ENCODE measurements around the gene DMAC2. TPM values are rescaled to one million over a fixed set of nuclear protein-coding genes. Genes with fewer than 3 reads are reported as not detected.

Gene DMAC2
- polyA plus RNA-seq, 1 donor from 2014 or later, result 59.8 TPM

- no peaks in the 10 kb centered on the region for H4K20me1 ChIP-seq (ENCODE audit: insufficient read depth)
- H3F3A ChIP-seq (ENCODE audit: insufficient read depth, low read length, poor library complexity, severe bottlenecking), result no peaks in the 10 kb centered on the region
- H3K9me3 ChIP-seq (ENCODE audit: low read length), result no peaks in the 10 kb centered on the region
- H3K4me2 ChIP-seq (ENCODE audit: low read length), result no peak overlapping the region
- H3K27ac ChIP-seq (ENCODE audit: low read length), result no peak overlapping the region
- no peak overlapping the region for H3K4me3 ChIP-seq (ENCODE audit: low read length)
- no peak for TF ChIP-seq POLR2AphosphoS5 (IDR thresholded peaks at IDR 0.05)
- no peak for TF ChIP-seq EP300 (conservative IDR thresholded peaks at IDR 0.05; ENCODE audit: poor library complexity, severe bottlenecking)
- TF ChIP-seq TAF1 (IDR thresholded peaks at IDR 0.05; ENCODE audit: low read depth), result no peak
- no peak for TF ChIP-seq EZH2 (IDR thresholded peaks at IDR 0.05; ENCODE audit: borderline replicate concordance, insufficient read depth, low read length, poor library complexity, severe bottlenecking)
- no peak for TF ChIP-seq REST (IDR thresholded peaks at IDR 0.05; ENCODE audit: borderline replicate concordance)
- TF ChIP-seq MXI1 (conservative IDR thresholded peaks at IDR 0.05; ENCODE audit: poor library complexity, severe bottlenecking), result no peak
- TF ChIP-seq CTCF (IDR thresholded peaks at IDR 0.05; ENCODE audit: poor library complexity, severe bottlenecking), result no peak
- no peak for TF ChIP-seq RAD21 (conservative IDR thresholded peaks at IDR 0.05)
- no peak for TF ChIP-seq SMC3 (conservative IDR thresholded peaks at IDR 0.05; ENCODE audit: poor library complexity)
- no peak overlapping the region for H2AFZ ChIP-seq (ENCODE audit: low read depth, low read length)
- H3K36me3 ChIP-seq (ENCODE audit: insufficient read depth, low read length), result no peaks in the 10 kb centered on the region
- no peaks in the 10 kb centered on the region for H3K79me2 ChIP-seq (replicated peaks; ENCODE audit: insufficient read depth, low read length)
- no peak overlapping the region for H3K9ac ChIP-seq (ENCODE audit: low read length)
- H3K9me2 ChIP-seq (ENCODE audit: insufficient read depth, low read length), result no peaks in the 10 kb centered on the region
- H3K27me3 ChIP-seq (ENCODE audit: insufficient read depth, low read depth, low read length), result no peaks in the 10 kb centered on the region
Observed at GRCh38 chr19:41411968-41412265, 27.8 kb downstream of the DMAC2 start.

- Histone ChIP-seq H3K27me3 (ENCODE audit: insufficient read depth, low read depth, low read length) (no peaks in the 10 kb centered on the region), H3K4me2 (ENCODE audit: low read length) (no peak overlapping the region), H2AFZ (ENCODE audit: low read depth, low read length) (no peak overlapping the region), H4K20me1 (ENCODE audit: insufficient read depth) (no peaks in the 10 kb centered on the region), H3F3A (ENCODE audit: insufficient read depth, low read length, poor library complexity, severe bottlenecking) (no peaks in the 10 kb centered on the region), H3K9me2 (ENCODE audit: insufficient read depth, low read length) (no peaks in the 10 kb centered on the region), H3K9me3 (ENCODE audit: low read length) (no peaks in the 10 kb centered on the region), H3K36me3 (ENCODE audit: insufficient read depth, low read length) (no peaks in the 10 kb centered on the region), H3K79me2 (replicated peaks; ENCODE audit: insufficient read depth, low read length) (no peaks in the 10 kb centered on the region), H3K9ac (ENCODE audit: low read length) (no peak overlapping the region), H3K27ac (ENCODE audit: low read length) (no peak overlapping the region), H3K4me3 (ENCODE audit: low read length) (no peak overlapping the region)
- TF ChIP-seq TAF1 (IDR thresholded peaks at IDR 0.05; ENCODE audit: low read depth) (no peak), SMC3 (conservative IDR thresholded peaks at IDR 0.05; ENCODE audit: poor library complexity) (no peak), RAD21 (conservative IDR thresholded peaks at IDR 0.05) (no peak), REST (IDR thresholded peaks at IDR 0.05; ENCODE audit: borderline replicate concordance) (no peak), CTCF (IDR thresholded peaks at IDR 0.05; ENCODE audit: poor library complexity, severe bottlenecking) (no peak), EZH2 (IDR thresholded peaks at IDR 0.05; ENCODE audit: borderline replicate concordance, insufficient read depth, low read length, poor library complexity, severe bottlenecking) (no peak)
Observed at GRCh38 chr19:41411100-41411967, 28.4 kb downstream of the DMAC2 start.

Measured in neural cell (in vitro differentiated cells).